C4-2B (cell line): ENCODE measurements around the gene NSL1.

Experiments used
- H3K27ac ChIP-seq: fragments of 450-650 bp; 2 replicates; pipeline ENCODE4 v1.5.1; 2017
- ZFX ChIP-seq: fragments of 450-650 bp; IDR thresholded peaks from 2 replicates; pipeline ENCODE4 v1.6.1; 2017
- TF ChIP-seq, protein P1 (sequence below): fragments of 450-650 bp; conservative IDR thresholded peaks from 2 replicates; pipeline ENCODE4 v1.5.1; 2017; ENCODE audit warnings: mild to moderate bottlenecking

NSL1 gene

GRCh38 chr1:212797681-212798080, 6.1 kb upstream of the NSL1 start:
- TF ChIP-seq ZFX, result no peak
- TF ChIP-seq, protein P1, sequence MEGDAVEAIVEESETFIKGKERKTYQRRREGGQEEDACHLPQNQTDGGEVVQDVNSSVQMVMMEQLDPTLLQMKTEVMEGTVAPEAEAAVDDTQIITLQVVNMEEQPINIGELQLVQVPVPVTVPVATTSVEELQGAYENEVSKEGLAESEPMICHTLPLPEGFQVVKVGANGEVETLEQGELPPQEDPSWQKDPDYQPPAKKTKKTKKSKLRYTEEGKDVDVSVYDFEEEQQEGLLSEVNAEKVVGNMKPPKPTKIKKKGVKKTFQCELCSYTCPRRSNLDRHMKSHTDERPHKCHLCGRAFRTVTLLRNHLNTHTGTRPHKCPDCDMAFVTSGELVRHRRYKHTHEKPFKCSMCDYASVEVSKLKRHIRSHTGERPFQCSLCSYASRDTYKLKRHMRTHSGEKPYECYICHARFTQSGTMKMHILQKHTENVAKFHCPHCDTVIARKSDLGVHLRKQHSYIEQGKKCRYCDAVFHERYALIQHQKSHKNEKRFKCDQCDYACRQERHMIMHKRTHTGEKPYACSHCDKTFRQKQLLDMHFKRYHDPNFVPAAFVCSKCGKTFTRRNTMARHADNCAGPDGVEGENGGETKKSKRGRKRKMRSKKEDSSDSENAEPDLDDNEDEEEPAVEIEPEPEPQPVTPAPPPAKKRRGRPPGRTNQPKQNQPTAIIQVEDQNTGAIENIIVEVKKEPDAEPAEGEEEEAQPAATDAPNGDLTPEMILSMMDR, result no peak

DNA sequence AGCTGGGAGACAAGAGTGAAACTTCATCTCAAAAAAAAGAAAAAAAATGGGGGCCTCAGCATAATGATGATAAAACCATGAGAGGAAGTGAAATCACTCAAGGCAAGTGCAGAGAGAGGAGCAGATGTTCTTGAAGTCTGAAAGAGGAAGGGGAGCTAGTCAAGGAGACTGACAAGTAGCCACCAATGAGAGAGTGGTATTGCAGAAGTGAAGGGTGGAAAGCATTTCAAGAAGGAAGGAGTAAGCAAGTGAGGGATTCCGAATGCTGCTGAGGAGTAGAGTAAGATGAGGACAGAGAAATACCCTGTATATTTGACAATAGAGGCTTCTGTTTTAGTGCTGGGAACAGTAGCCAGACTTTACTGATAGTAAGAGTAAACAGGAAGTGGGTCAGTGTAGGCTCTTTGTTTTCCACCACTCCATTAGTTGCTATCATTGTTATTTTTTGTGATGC, 3.0 kb upstream of the NSL1 start:
- no peak overlapping the region for H3K27ac ChIP-seq

More at GRCh38 chr1:212797681-212798080, 6.1 kb upstream of the NSL1 start:
- H3K27ac ChIP-seq, result no peak overlapping the region

DNA sequence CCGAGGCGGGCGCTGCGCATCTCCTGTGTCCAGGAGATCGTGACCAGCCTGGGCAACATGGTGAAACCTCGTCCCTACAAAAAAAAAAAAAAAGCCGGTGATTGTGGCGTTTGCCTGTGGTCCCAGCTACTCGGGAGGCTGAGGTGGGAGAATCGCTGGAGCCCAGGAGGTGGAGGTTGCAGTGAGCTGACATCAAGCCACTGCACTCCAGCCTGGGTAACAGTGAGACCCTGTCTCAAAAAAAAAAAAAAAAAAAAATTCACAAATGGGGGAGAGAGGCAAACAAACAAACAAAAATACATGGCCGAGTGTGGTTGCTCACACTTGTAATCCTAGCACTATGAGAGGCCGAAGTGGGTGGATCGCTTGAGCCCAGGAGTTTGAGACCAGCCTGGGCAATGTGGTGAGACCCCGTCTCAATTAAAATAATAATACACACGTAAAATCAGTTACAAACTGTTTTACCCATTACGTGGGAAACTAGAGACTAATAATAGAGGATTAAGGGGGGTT, 875 bp upstream of the NSL1 start:
- TF ChIP-seq, protein P1, result no peak
- no peak for TF ChIP-seq ZFX
- H3K27ac ChIP-seq, result peak overlapping the region; percentile 82

More for the DNA sequence above, 3.0 kb upstream of the NSL1 start:
- no peak for TF ChIP-seq ZFX
- TF ChIP-seq, protein P1, result no peak

DNA sequence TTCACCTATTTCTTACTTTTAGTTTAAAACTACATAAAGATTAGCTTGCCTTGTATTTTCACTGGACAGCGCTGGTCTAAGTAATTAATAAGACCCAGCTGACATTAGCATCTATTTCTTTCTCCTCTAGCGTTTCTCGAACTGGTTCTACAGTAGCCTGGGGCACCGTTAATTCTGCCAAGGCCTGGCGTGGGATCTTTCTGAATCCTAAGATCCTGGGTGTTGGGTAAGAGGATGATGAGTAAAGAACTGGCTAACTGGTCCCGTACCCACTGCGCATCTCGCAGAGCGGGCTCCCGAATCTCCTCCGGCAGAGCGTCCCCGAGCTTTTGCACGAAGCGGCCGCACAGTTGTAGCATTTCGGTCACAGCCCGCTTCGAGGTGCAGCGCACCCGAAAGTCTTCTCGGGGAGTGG, 309 bp downstream of the NSL1 start:
- peak overlapping the region; percentile 82 for H3K27ac ChIP-seq
- no peak for TF ChIP-seq ZFX
- TF ChIP-seq, protein P1, result no peak

- TF ChIP-seq, protein P1, result no peak
- no peak for TF ChIP-seq ZFX
- H3K27ac ChIP-seq, result no peak overlapping the region
Observed at GRCh38 chr1:212785871-212786270, 5.7 kb downstream of the NSL1 start.

GRCh38 chr1:212783976-212784375, 7.6 kb downstream of the NSL1 start:
- no peak overlapping the region for H3K27ac ChIP-seq
- TF ChIP-seq ZFX, result no peak
- TF ChIP-seq, protein P1, result no peak

DNA sequence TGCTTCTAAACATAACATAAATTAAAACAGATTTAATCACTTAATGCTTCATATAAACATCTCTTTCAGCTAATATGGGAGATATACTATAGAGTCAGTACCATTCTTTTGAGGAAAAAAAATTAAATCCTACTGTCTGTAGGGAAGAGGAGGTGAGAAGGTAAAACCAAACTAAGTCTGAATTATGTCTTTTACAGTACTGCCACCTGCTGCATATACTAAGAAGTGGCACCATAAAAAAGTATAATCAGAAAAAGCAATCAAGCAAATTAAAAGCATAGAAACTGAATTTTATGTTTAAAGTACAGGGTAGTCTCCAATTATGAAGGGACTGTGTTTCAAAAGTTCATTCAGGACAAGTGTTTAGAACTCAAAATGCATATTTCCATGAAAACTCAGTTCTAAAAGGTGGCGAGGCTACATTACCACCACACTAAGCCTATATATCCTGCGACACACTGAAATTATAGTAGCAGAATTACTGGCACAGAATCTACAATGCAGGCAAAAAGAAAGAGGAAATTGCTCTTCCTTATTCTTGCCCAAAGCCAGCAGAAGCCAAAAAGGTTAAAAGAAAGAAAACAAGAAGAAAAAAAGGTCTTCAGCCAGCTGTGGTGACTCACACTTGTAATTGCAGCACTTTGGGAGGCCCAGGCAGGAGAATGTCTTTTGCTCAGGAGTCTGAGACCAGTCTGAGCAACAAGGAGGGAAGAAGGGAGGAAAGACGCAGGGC, 9.0 kb downstream of the NSL1 start:
- TF ChIP-seq ZFX, result no peak
- TF ChIP-seq, protein P1, result peak; percentile 80
- H3K27ac ChIP-seq, result no peak overlapping the region
